HepG2 (cell line): ENCODE data around the gene ATG9A. TPM values are rescaled to one million over a fixed set of nuclear protein-coding genes. Genes with fewer than 3 reads are reported as not detected.
A peak's percentile ranks its signal among the peaks of the same experiment; 100 is the strongest.

Source experiments
- BCLAF1 ChIP-seq: fragments of 450-650 bp; IDR thresholded peaks from 2 replicates; pipeline ENCODE4 v1.6.1; 2017; ENCODE audit warnings: mild to moderate bottlenecking
- GABPB1 ChIP-seq: IDR thresholded peaks from 2 replicates; pipeline ENCODE4 v1.6.1; 2016; ENCODE audit warnings: mild to moderate bottlenecking, missing genetic modification reagents, moderate library complexity, missing compliant biosample characterization
- JUN ChIP-seq: sonication (generic); formaldehyde crosslinking; IDR thresholded peaks from 2 replicates; pipeline ENCODE4 v1.4.0; 2020; ENCODE audit warnings: mild to moderate bottlenecking, missing genetic modification reagents
- MXD4 ChIP-seq: IDR thresholded peaks from 2 replicates; pipeline ENCODE4 v1.6.1; 2016; ENCODE audit warnings: mild to moderate bottlenecking, missing biosample characterization, missing genetic modification reagents
- RAD21 ChIP-seq: fragments of 450-650 bp; formaldehyde crosslinking; IDR thresholded peaks from 2 replicates; pipeline ENCODE4 v1.5.0; 2020; ENCODE audit warnings: mild to moderate bottlenecking
- RELA ChIP-seq: sonication (generic); formaldehyde crosslinking; IDR thresholded peaks from 2 replicates; pipeline ENCODE4 v1.4.0; 2020; ENCODE audit warnings: missing genetic modification reagents
- RFXAP ChIP-seq: sonication (generic); formaldehyde crosslinking; IDR thresholded peaks from 2 replicates; pipeline ENCODE4 v1.4.0; 2020; ENCODE audit warnings: missing genetic modification reagents, borderline replicate concordance
- THRA ChIP-seq: sonication (generic); formaldehyde crosslinking; IDR thresholded peaks from 2 replicates; pipeline ENCODE4 v1.4.0; 2020; ENCODE audit warnings: missing genetic modification reagents, borderline replicate concordance
- ZGPAT ChIP-seq: IDR thresholded peaks from 2 replicates; pipeline ENCODE4 v1.6.1; 2016; ENCODE audit warnings: mild to moderate bottlenecking
- ZHX1 ChIP-seq: sonication (generic); formaldehyde crosslinking; IDR thresholded peaks from 2 replicates; pipeline ENCODE4 v1.8.1; 2022; ENCODE audit warnings: low read depth, mild to moderate bottlenecking, missing genetic modification reagents
- ZNF17 ChIP-seq: sonication (generic); formaldehyde crosslinking; IDR thresholded peaks from 2 replicates; pipeline ENCODE4 v1.5.0; 2020; ENCODE audit warnings: mild to moderate bottlenecking, missing genetic modification reagents
- ZNF597 ChIP-seq: sonication (generic); formaldehyde crosslinking; IDR thresholded peaks from 2 replicates; pipeline ENCODE4 v1.5.0; 2020; ENCODE audit warnings: missing genetic modification reagents
- ZNF687 ChIP-seq: sonication (generic); formaldehyde crosslinking; IDR thresholded peaks from 2 replicates; pipeline ENCODE4 v1.5.1; 2020; ENCODE audit warnings: mild to moderate bottlenecking, missing genetic modification reagents, moderate library complexity
- polyA plus RNA-seq, 8 experiments: library from polyadenylated mRNA; depleted of rRNA in 3 of 8; stranded (reverse) in 7 of 8; unstranded in 1 of 8; fragments of >200 nt; fragmentation: Illumina TruSeq in 4 of 8; extraction: Trizol in 4 of 8; gene quantifications; 2 replicates each; pipeline versions ENCODE4 v1.2.1 to v1.2.3, GENCODE V29; 2011 to 2016; ENCODE audit warnings: low read depth in 4 of 8, missing spikeins in 1 of 8, mixed read lengths in 1 of 8; ENCODE audit not compliant: insufficient read depth in 1 of 8
- total RNA-seq, 5 experiments: library from RNA; depleted of rRNA; stranded (reverse); fragments of >200 nt; fragmentation: Illumina TruSeq; extraction: Trizol; gene quantifications; 2 replicates each; pipeline ENCODE4 v1.2.3, GENCODE V29; 2016; ENCODE audit warnings: low read depth in 1 of 5

ATG9A gene
- total and polyA plus RNA-seq, 2 of the 13 experiments (the other 11 are each of a cell fraction or from before 2014, with no cell fraction given), result 35.0 to 131 TPM

- TF ChIP-seq THRA (peak; percentile 92), ZNF17 (CRISPR knock-in tag) (no peak), RAD21 (CRISPR knock-in tag) (peak; percentile 44), ZNF687 (peak; percentile 98), ZHX1 (no peak; the same call in 1 of the 2 replicates), MXD4 (CRISPR knock-in tag) (peak; percentile 59; the same call in 1 of the 2 replicates), RFXAP (peak; percentile 83; the same call in 1 of the 2 replicates), JUN (CRISPR knock-in tag) (no peak; the same call in 1 of the 2 replicates), ZNF597 (no peak), BCLAF1 (no peak), ZGPAT (CRISPR knock-in tag) (peak; percentile 95), RELA (CRISPR knock-in tag) (peak; percentile 90), GABPB1 (peak; percentile 100)
These were observed 15.9 kb upstream of the ATG9A start, which contains the start of the genes GLB1L and STK16 (continued) for GRCh38 chr2:219245148-219245898.
